GM19324 (cell line): ENCODE results near the gene FAM200B.

ENCODE experiments used
- ATAC-seq: cut with Tn5 transposase; IDR thresholded peaks from one replicate; pipeline ENCODE4 v1.9.1; 2021; ENCODE audit warnings: mild to moderate bottlenecking, moderate library complexity; ENCODE audit not compliant: unreplicated experiment, low FRiP score

Gene FAM200B

DNA sequence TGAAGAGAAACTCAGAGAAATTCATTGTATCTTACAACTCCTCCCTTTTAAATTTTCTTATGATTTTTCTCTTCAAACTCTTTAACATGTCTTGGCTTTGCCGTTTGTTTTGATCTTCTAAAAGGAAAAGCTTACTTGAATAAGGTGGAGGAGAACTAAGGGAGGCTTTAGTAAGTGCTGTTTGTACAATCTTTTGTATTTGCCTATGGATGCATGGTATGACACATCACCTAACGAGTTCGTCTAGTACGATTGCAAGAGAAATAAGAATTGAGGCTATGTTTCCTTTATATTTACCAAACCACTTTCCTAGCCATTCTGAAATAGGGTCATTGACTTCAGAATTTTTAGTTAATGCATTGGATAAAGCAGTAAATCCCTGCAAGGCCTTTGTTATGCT is 12.8 kb downstream of the FAM200B start:
- ATAC-seq = no peak

- no peak for ATAC-seq
Observed at GRCh38 chr4:15695240-15695699, 13.6 kb downstream of the FAM200B start.

DNA sequence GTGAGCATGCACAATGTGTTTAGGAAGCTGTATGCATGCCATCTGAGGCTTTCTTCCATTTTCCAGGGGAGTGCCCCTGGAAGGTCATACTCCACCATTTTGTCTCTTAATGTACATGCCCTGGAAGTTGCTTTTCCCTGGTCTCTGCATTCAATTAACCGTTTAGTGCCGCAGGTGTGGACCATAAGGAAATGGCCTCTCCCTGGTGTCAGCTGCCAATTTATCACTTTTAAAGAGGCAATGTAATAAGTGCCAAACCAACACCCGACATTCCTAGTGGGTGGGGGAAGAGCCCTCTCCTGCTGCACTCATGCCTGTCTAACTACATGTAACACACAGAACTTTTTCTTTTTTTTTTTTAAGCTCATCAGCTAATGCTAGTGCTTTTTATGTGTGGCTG is 14.1 kb downstream of the FAM200B start:
- ATAC-seq = no peak

DNA sequence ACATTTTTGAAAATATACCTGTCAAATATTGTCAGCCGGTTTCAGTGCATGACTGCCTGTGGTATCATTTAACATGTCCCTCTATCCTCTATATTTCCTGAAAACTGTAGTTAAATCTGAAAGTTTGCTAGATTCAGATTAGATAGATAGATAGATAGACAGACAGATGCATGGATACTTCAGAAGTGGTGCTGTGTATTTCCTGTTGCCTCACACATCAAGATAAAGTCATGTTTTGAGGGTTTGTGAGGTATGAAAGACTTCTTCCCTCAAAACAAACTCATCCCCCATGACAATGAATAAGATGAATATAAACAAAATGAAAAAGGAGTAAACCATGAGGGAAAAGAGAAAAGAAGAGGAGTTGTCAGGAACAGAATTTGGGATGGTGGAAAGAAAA is 15.2 kb downstream of the FAM200B start:
- ATAC-seq = no peak

GRCh38 chr4:15702941-15703403 is 21.3 kb downstream of the FAM200B start, which contains the start of gene BST1:
TSS of gene BST1 (plus strand) at chr4:15703065. CDS start at chr4:15703145, 80 bp downstream.
- no peak for ATAC-seq

DNA sequence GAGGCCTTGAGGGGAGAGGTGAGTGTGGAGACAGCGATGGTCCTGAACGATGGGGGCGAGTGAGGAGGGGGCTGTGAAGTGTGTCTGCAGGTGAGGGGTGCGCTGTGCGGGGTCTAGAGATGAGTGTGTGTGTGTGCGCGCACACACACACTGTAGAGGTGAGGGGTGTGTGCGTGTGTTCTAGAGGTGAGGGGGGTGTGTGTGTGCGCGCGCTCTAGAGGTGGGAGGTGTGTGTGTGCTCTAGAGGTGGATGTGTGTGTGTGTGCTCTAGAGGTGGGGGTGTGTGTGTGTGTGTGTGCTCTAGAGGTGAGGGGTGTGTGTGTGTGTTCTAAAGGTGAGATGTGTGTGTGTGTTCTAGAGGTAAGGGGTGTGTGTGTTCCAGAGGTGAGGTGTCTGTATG is 21.8 kb downstream of the FAM200B start:
- ATAC-seq = no peak

GRCh38 chr4:15704129-15704528 is 22.5 kb downstream of the FAM200B start:
- ATAC-seq = no peak

GRCh38 chr4:15706646-15707362 is 25.2 kb downstream of the FAM200B start:
- no peak for ATAC-seq

DNA sequence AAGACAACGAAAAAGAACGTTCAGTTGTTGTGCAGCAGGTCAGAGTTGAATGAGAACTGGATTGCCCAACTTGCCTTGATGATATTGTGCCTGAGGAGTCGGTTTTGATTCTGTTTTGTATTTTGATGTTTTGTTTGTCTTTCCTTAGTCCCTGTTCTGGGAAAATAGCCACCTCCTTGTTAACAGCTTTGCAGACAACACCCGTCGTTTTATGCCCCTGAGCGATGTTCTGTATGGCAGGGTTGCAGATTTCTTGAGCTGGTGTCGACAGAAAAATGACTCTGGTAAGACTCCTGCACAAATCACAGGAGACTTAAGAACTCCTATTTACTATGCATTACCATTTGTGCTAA is 25.7 kb downstream of the FAM200B start:
- no peak for ATAC-seq

- no peak for ATAC-seq
Observed at GRCh38 chr4:15711762-15712161, 30.1 kb downstream of the FAM200B start.

- no peak for ATAC-seq
Observed at GRCh38 chr4:15712214-15712613, 30.6 kb downstream of the FAM200B start.

DNA sequence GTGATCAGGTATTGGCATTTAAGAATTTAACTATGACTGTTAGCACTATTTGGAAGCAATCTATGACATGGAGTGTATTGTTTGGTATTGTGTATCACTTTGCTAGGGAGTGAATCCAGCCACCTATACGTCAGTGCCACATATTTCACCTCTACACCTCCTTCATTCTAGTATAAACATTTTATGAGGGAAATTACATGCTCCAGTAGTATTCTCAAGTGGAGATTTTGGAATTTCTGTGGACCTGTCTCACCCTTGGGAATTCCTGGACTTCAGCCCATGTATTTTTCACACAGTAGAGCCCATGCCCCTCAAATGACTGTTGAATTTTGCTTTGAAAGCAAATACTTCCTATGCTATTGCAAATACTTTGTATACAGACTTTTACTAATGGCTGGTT is 32.5 kb downstream of the FAM200B start:
- no peak for ATAC-seq

- no peak for ATAC-seq
Observed at GRCh38 chr4:15714646-15715435, 33.2 kb downstream of the FAM200B start.

DNA sequence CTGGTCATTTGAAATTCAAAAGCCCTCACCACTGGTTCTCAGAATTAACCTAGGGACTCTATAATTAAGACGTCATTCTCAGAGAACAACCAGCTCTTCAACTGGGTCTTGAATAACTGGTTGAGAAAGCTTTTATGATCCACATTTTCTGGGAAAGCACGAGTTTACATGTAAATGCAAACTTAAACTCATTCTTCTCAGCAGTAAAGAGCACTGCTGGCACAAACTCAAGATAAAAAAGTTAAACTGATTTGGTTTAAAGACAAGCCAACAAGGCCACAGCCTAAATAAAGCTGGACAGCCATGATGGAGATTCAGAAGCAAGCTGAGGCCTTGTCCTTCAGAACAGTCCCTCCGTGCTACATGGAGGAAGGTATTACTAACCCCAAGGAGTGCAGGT is 34.5 kb downstream of the FAM200B start:
- ATAC-seq = no peak

DNA sequence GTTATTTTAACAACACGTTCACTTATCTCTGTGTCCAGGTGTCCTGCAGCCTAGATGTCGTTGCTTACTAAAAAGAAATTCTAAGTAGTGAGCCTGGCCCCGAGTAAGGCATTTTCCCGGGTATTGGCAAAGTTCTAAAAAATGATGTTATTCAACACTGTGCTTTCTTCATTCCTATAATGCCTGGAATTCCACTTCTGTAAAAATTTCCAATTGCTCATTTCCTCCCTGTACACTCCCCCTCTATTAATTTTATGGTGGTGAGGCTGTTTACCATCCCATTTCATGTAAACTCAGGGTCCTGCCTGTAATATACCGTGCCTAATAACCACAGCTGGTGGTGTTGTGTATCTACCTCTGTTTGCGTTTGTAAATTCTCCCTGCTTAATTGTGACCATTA is 35.5 kb downstream of the FAM200B start:
- ATAC-seq = no peak

GRCh38 chr4:15717657-15718416 is 36.2 kb downstream of the FAM200B start:
- ATAC-seq = no peak

DNA sequence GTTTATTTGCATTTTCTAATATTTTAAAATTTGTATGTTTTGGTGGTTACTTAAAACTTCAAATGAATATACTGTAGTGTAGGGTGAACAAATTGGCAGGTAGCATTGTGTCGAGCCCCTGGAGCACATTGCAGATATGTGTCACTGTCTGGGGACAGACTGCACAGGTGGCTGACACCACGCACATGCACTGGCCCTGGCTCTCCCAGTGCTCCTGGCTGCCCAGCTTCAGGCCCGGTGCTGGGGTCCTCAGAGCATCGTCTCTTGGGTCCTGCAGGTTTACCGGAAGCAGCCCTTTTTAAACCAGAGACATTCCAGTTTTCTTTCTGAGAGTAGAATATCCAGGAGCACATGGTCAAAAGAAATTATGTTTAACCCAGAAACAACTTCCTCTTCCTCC is 36.8 kb downstream of the FAM200B start:
- ATAC-seq = no peak

GRCh38 chr4:15718959-15719358 is 37.3 kb downstream of the FAM200B start:
- no peak for ATAC-seq

- ATAC-seq = no peak
Observed at GRCh38 chr4:15719506-15719905, 37.9 kb downstream of the FAM200B start.

DNA sequence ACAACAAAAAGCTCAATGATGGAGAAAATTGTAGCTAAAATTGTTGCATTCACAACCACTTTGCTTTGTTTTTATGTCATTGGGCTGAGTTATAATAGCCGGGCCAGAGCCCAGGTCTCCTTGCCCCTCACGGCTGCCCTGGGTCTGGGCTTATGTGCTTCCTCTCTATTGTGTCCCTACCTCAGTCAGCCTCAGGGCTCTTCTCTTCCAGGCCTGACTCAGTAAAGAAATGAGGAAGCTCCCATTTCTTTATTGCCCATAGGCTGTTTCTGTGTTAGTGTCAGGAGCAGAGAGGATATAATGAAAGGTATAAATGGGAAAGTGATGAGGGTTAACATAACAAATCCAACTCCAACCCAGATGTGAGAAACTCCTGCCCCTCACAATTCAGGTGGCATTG is 39.2 kb downstream of the FAM200B start:
- ATAC-seq = no peak

- ATAC-seq = no peak
Observed at GRCh38 chr4:15725608-15726007, 44.0 kb downstream of the FAM200B start.
